HG02943 (cell line): ENCODE data around the gene ANKRD26.

Experiments
- ATAC-seq: cut with Tn5 transposase; IDR thresholded peaks from one replicate; pipeline ENCODE4 v1.9.1; 2021; ENCODE audit warnings: mild to moderate bottlenecking, low read depth, moderate library complexity; ENCODE audit not compliant: unreplicated experiment

Gene ANKRD26

DNA sequence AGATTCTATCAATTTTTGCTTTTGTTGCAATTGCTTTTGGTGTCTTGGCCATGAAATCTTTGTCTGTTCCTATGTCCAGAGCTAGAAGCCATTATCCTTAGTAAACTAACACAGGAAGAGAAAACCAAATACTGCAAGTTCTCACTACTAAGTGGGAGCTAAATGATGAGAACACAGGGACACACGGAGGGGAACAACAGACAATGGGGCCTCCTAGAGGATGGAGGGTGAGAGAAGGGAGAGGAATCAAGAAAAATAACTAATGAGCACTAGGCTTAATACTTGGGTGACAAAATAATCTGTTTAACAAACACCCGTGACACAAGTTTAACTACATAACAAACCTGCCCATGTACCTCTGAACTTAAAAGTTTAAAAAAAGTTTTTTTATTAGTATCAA is 78.2 kb downstream of the ANKRD26 start:
- ATAC-seq: no peak

DNA sequence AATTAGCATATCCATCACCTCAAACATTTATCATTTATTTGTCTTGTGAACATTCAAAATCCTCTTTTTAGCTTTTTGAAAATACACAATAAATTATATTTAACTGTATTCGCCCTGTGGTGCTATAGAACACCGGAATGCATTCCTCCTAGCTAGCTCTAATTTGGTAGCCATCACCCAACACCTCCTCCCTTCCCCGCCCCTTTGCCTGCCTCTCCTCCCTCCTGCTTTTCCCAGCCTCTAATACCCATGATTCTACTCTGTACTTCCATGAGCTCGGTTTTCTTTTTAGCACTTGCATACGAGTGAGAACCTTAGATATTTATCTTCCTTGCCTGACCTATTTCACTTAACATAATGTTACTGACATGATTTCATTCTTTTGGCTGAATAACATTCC is 80.1 kb downstream of the ANKRD26 start:
- ATAC-seq: no peak

DNA sequence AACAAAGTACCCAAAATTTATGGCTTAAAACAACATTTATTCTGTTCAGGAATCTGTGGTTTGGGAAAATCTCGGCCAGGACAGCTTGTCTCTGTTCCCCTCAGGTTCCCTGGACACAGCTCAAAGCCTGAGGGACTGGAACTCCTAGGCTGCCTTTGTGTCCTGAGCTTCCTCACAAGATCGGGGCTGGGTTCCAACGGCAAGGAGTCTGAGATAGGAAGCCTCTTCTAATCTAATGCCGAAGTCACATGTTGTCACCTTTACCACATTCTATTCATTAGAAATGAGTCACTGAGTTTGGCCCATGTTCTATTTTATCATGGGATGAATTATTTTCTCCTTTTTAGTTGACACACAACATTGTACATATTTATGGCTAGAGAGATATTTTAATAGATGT is 80.5 kb downstream of the ANKRD26 start:
- ATAC-seq: no peak

DNA sequence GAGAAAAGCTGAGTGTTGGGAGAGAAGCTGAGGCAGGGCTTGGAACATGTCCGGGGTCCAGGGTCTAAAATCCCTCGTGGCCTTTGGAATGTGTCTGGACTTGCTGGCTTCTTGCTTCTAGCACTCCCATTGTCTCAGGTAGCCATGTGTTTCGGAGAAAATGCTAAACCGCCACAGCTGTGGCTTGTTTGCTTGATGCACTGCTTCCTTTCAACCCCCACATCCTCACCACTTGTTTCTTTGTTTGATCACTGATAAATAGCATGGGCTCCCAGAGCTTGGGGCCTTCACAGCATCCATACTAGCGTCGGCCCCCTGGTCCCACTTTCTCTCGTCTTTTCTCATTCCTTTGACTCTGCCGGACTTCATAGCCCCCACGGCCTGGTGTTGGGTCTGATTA is 102.7 kb downstream of the ANKRD26 start:
- ATAC-seq: no peak

DNA sequence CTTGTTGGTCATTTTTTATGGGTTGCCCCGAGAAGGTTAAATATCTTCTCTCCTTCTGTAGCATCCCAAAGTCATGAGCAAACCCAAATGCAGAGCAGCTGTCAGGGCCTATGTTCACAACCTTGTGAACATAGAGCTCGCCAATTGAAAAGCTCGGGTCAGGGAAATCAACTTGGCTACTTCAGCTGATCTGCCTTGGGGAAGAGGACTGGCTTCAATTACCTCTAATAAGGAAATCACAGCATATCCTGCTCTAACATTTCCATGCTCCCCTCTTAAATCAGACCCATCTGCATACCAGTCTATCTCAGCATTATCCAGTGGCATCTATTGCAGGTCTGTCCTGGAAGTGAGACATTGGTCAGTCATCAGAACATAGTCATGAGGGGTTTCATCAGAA is 105.6 kb downstream of the ANKRD26 start:
- no peak for ATAC-seq

DNA sequence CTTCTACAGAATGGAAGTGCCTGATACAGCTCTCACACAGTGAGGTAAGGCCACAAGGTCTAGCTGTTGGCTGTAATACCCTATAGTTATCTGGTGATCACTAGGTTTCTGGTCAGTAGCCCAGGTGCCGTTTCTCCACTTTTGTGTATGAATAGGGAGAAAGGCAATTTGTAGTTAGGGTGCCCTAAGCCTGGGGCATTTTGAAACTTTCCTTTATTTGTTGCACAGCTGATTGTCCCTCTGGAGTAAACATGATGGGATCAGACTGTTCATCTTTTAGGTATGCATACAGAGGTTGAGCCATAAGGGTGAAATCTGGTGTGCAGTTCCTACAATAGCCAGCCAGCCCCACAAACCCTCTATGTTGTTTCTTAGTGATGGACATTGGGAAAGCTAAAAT is 112.4 kb downstream of the ANKRD26 start:
- no peak for ATAC-seq

DNA sequence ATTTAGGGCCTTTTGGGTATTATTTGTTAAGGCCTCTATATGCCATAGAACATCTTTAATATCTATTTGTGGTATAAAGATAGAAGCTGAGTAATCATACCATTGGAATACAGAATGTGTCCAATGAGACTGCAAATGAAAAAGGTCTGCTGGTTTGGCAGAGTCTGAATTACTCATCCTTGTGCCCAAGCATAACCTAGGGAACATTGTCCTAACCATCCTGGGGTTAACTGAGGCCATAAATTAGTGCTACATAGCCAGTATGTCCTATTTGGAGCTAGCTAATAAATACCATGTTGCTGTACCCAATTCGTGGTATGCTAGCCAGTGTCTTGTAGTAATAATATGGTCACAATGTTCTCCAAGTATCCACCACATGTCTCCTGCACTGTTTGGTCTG is 117.1 kb downstream of the ANKRD26 start:
- ATAC-seq: no peak

DNA sequence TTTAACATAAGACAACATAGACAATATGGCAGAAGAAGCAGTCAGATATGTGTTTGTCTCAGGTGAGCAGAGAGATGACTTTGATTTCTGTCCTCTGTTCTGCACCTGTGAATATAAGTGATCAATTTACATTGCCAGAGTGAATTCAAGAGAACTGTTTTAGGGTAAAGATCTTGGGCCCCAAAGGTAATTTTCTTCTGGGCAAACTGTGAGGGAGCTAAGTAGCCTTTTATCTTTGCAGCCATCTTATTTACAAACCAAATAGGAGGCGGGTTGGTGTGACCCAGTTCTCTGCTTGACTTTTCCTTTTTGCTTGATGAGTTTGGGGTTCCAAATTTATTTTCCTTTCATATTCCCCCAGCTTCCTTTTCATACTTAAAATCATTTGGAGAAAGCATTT is 118.2 kb downstream of the ANKRD26 start:
- ATAC-seq: no peak

DNA sequence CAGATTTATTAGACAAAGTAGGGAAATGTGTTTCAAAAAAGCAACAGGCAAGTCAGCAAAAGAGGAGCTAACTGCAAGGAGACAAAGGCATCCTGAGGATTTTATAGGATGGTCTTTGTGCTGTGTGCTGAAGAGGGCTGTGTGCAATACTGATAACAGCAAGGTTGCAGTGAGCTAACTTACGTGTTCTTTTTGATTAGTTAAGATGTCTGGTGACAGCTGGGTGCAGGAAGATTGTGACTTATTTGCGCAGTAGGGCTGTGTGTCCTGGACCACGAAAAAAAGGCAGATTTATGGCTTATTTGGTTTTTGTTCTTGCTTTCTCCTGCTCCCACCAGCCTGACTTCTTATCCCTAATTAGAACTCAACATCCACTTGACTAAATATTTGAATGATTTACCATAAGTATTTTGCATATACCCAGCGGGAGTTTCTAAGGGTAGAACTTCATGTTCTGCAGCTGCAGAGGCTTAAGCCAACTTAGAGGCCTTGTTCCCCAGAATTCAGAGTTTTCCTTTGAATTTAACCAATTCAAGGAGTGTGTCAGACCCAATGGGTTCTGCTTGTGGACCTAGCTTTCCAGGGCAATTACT is 119.0 kb downstream of the ANKRD26 start:
- no peak for ATAC-seq

DNA sequence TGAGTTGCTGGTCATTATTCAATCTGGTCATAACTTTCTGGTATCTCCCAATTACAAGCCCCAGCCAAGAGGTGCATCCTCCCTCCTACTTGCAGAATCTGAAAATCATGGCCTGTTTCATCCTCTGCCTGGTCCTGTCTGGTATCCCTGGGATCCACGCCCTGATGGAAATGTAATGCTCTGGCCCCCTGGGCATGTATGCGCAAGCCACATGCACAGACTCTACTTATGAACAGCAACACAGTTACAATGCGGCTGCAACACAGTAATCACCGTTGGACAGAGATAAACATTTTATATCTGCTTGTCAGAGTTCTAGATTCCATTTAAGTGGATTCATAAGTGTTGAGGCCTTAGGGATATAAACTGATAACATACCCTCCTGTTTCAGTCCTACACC is 121.8 kb downstream of the ANKRD26 start:
- no peak for ATAC-seq

DNA sequence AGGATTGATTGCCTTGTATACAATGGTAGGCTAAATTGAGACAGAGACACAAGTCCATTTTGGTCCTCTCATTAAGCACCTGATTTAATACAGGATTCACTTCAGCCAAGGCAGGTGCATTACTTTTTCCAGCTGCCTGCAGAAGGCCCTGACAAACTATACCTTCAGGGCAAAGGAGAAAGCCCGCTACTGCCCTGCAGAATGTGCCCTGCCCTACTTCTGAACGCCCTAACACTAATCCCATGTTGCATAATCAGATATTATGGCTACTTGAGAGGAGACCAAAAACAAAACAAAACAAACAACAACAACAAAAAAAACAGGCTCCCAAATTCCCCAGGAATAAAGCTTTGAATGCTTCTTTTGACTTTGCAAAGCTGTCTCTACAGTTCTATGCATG is 122.7 kb downstream of the ANKRD26 start:
- ATAC-seq: no peak

DNA sequence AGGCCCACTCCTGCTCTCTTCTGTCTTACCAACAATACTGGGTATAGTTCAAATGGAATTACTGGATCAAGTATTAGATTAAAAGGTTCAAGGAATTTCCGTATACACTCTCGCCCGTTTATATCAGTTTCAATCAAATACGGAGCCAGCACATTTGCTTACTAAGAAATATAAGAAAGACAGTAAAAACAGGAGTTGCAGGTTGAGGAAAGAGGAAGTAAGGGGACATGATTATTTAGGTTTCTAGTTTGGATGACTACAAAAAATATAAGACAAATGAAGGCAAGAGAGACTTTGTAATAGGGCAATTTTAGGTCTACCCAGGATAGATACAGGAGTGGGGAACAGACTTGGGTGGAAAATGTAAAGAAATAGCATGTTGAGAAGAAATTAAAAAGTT is 129.6 kb downstream of the ANKRD26 start:
- no peak for ATAC-seq

DNA sequence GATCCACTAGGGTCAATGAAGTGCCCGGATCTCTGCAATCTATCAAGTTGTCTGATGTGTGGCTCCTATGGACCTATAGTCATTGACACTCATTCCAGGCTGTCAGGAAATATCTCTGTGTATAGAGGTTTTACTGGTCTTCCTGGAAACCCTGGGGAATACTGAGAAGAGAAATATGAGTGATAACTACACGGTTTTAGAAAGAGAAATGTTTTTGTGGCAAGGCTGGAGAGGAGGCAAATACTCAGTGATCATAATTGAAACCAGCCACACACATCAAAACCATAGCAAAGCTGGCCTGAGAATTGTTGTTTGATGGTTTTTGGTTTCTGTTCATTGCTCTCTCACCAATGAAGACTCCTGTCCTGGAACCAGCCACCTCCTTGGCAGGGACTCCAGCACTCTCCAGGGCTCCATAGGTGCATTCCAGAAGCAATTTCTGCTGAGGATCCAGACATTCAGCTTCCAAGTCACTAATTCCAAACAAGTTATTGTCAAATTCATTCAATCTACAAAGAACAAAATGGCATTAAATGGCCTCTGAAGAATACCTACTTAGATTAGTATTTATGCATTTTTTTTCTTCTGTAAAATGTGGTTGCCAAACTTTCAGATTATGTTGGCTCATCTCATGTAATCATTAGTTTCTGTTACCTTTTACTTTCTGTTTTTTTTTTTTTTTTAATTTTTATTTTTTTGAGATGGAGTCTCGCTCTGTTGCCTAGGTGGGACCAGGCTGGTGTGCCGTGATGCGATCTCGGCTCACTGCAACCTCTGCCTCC is 131.0 kb downstream of the ANKRD26 start:
- ATAC-seq: peak; percentile 87

DNA sequence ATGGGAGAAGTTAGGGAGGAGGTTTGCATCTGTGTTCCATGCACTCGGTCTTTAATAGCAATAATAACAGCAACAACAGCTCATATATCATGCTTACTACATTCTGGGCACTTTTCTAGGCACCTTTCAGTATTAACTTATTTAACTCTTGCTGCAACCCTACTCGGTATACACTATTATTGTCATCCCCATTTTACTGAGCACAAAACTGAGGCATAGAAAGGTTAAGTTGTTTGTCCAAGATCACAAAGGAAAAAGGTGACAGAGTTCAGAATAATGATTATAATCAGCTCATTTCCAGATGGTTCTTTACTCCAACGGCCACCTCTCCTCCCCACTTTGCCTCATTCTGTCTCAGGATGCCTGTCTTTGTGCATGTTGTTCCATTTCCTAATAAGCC is 137.5 kb downstream of the ANKRD26 start:
- ATAC-seq: no peak

DNA sequence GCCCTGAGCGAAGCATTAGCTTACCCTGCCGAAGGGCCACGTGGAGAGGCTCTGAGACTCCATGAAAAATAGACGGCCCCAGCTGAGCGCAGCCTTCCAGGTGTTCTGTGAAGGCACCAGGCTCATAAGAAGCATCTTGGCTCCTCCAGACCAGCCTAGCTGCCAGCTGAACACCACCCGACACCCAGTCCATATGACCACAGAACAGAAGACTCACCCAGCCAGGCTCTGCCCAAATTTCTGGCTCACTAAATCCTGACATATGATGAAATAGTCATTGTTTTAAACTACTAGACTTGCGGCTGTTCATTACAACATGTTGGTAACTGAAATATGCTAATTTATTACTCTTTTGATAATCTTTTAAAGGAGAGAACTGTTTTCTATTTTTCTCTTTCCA is 140.0 kb downstream of the ANKRD26 start:
- no peak for ATAC-seq

DNA sequence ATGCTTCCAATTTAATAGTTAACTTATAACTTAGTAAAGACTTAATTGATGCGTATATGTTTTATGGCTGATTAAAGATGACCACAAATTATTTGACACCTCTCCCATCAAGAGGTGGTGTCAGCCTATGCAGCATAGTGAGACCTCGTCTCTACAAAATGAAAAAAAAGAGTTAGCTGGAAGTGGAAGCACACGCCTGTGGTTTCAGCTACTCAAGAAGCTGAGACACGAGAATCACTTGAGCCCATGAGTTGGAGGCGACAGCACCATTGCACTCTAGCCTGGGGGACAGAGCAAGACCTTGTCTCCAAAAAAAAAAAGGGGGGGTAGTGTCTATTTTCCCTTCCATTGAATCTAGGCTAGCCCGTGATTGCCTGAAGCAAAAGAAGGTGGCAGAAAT is 140.5 kb downstream of the ANKRD26 start:
- ATAC-seq: no peak
